GM18868 (cell line): Measurements from ENCODE around the gene PACSIN3.

Experiments
- ATAC-seq: cut with Tn5 transposase; IDR thresholded peaks from one replicate; pipeline ENCODE4 v1.9.1; 2021; ENCODE audit warnings: mild to moderate bottlenecking, moderate library complexity; ENCODE audit not compliant: unreplicated experiment

PACSIN3 gene

DNA sequence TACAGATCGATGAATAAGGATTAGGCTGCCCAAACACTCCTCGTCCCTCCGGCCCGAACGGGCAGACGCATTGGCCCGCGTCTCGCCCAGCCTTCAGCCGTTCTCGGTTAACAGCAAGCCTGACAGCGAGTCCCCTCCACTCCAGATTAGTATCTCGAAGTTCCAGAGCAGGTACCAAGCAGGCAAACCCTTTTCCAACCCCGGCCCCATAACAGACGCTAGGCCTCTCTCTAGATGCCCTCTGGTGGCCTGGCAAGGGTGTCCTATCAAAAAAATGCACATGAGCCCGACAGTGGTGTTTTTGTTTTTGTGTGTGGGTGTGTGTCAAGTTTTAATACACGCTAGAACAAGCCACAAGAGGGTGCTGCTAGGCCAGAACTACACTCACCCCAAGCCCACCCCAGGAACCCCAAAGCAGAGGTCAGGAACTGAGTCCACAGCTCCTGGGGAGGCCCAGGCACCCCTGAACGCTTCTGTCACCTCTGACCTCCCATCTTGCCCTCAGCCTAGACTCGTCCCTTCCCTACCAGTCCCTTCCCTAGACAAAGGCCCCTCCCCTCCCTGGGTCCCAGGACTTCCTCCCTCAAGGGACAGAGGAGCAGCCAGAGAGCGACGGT lies 8.9 kb downstream of the PACSIN3 start:
- ATAC-seq = peak; percentile 48

DNA sequence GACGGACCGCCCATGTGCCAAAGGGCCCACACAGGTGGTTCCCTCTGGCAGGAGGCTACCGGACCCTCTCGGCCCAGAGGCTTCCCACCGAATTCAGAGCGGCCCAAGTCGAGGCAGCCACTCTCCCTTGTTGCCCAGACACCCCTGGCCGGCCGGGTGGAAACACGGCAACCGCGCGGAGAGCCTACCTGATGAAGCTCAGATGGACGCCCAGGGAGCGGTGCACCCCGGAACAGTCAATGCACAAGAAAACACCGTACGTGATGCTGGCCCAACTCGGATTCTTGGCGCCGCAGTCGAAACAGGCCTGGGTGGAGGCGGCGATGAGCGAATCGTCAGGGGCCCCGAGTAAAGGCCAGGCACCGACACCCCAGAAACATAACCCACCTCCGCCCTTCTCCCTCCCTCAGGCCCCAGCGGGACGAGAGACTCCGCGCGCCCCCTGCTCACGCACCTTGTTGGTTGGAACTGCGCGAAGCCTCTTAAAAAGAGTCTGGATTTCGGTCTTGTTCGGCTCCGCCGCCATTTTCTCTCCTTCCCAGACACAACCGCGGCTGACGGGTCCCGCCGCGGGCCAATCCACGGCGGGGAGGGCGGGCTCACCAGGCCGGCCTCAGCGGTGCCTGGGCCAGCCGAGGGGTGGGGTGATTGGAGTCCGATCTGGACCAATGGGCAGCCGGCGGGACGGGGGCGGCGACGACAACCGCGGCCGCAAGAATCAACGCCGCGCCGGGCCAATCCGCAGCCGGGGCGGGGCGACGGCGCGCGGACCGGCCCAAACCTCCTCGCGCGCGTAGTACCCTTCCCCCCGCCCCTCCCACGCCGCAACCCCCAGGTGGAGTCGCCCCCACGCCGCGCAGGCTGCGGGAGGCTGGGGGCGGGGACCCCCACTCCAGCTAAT lies 9.7 kb downstream of the PACSIN3 start, which contains the start of gene ARFGAP2:
Gene ARFGAP2, minus strand, starts transcription at position 552 of the 901 bp plus-strand sequence. Its CDS starts 26 bp downstream, at position 526.
- ATAC-seq = peak; percentile 93

- no peak for ATAC-seq
These were observed 10.4 kb downstream of the PACSIN3 start for GRCh38 chr11:47175746-47176327.

GRCh38 chr11:47172740-47173336 lies 13.4 kb downstream of the PACSIN3 start:
- ATAC-seq = no peak

- no peak for ATAC-seq
These were observed 14.4 kb downstream of the PACSIN3 start for GRCh38 chr11:47171856-47172255.

GRCh38 chr11:47171061-47171838 lies 15.0 kb downstream of the PACSIN3 start:
- no peak for ATAC-seq

DNA sequence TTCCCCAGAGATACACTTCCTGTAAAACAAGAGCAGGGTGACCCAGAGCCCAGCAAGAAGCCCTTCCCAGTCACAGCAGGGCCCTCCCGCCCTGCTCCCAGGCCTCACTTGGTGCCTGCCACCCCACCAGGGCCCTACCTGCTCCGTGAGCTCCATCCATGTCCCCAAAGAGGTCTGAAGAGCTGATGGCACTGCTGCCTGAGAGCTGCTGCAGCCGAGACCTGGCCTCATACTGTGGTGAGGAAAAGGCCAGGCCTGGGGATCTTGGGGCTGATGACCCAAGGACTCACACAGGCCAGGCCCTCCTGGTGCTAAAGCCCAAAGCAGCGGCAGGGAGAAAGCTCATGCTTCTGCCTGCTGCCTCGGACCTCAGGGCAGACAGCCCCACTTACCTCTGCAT lies 19.9 kb downstream of the PACSIN3 start:
- no peak for ATAC-seq

DNA sequence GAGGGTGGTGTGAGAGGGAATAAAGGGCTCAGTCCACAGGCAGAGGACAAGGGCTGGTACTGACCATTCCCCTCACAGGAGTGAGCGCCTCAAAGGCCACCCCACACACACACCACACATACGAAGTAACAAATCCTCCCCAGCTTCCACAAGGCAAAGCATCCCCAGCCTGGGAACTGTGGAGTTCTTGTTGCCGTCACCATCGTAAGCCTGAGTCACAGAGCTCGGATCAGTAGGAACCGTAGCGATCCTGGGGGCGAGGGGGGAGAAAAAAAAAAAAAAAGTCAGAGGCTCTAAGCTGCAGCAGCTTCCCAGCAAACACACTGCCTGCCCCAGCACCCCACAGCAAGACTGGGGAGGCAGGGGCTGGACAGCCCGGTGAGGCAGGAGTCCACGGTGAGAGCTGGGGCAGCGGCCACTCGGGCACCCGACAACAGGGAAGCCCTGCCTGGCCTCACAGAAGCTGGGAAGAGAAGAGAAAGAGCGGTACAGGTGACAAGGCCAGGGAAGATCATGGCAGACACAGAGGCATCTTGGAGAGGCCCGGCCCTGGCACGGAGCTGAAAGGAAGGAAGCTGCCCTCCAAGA lies 20.9 kb downstream of the PACSIN3 start:
- ATAC-seq = no peak

GRCh38 chr11:47164321-47164720 lies 21.9 kb downstream of the PACSIN3 start:
- ATAC-seq = no peak

- no peak for ATAC-seq
These were observed 22.3 kb downstream of the PACSIN3 start for GRCh38 chr11:47163898-47164297.

GRCh38 chr11:47163193-47163592 lies 23.0 kb downstream of the PACSIN3 start:
- no peak for ATAC-seq

GRCh38 chr11:47162426-47162825 lies 23.8 kb downstream of the PACSIN3 start:
- ATAC-seq = no peak

- no peak for ATAC-seq
These were observed 24.3 kb downstream of the PACSIN3 start for GRCh38 chr11:47161890-47162289.

GRCh38 chr11:47161134-47161854 lies 24.9 kb downstream of the PACSIN3 start:
- no peak for ATAC-seq

DNA sequence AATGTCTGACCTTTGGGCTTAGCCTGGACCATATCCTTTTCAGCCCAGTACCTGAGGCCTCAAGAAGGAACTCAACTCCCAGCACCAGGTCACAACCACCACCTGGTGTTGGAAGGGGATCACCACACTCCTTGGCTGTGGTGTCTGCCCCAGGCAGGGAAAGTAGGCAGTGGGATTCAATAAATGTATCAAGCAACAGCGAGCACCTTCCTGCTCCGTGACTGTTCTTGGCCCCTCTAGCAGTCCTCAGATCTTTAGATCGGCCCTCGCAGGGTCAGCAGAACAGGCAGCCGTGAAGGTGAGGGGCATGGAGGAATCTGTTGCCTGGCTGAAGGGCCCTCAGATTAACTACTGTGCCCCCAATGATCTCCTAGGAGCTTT lies 25.5 kb downstream of the PACSIN3 start:
- ATAC-seq = no peak

- ATAC-seq = no peak
These were observed 28.0 kb downstream of the PACSIN3 start for GRCh38 chr11:47158242-47158641.

DNA sequence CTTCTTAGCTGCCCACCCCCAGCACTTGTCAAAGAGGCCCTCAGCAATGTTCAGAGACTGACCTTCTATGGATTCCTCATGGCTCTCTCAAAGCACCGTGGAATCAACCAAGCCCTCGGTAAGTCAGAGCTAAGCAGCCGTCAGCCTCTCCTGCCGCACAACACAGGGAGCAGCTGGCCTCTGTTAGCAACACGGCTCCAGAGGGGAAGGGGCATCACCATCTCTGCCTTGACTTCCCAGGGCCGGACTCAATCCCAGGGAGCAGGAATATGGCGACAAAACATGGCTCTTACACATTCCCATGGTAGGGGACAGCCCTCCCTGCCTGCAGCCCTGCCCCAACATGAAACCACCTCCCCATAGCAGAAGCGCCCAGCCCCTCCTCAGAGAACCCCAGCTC lies 28.4 kb downstream of the PACSIN3 start:
- ATAC-seq = no peak

DNA sequence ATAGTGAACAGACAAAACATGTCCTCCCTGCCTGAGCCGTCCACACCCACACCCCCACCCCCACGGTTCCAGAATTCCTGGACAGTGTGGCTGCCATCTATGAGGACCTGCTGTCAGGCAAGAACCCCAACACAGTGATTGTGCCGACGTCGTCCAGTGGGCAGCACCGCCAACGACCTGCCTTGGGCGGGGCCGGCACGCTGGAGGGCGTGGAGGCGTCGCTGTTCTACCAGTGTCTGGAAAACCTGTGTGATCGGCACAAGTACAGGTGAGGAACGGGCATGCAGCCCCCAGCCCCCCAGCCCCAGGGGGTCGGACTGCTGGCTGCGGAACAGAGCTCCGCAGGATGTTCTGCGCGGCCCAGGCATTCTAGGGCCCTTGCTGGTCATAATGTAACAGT lies 29.3 kb downstream of the PACSIN3 start:
- no peak for ATAC-seq

GRCh38 chr11:47156333-47156732 lies 29.9 kb downstream of the PACSIN3 start:
- no peak for ATAC-seq

DNA sequence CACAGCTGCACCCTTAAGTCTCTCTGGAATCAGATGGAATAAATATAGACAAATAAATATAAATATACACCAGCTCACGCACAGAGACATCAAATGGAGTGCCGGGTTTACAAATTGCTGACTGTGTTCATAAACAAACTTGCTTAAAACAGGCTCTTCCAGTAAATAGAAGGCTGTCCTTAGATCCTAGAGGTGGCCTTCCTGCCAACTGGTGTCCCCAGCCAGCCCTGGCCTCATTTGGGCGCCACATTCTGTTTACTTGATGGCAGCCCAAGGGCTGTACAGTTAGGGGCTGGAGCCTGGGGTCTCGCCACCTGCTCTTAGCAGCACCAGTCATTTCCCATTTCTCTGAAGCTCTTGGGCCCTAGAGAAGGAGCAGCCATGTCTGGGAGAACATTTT lies 30.4 kb downstream of the PACSIN3 start:
- ATAC-seq = no peak
